NCI-H2171 (cell line): ENCODE results near the gene ICAM4.
"Not testable (repeated sequence)": the region's sequence is repeated elsewhere in the genome, so short reads cannot be mapped to it uniquely, and the experiment has no call there.

Source experiments
- DNase-seq: peaks from one replicate; lab custom pipeline; 2025; lab: John Stamatoyannopoulos, UW

ICAM4 gene

GRCh38 chr19:10269333-10270179 lies 17.2 kb upstream of the ICAM4 start:
- DNase-seq = peak; percentile 54

DNA sequence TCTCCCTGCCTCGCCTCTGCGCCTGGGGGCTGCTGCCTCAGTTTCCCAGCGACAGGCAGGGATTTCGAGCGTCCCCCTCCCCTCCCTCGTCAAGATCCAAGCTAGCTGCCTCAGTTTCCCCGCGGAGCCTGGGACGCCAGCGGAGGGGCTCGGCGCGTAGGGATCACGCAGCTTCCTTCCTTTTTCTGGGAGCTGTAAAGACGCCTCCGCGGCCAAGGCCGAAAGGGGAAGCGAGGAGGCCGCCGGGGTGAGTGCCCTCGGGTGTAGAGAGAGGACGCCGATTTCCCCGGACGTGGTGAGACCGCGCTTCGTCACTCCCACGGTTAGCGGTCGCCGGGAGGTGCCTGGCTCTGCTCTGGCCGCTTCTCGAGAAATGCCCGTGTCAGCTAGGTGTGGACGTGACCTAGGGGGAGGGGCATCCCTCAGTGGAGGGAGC lies 16.6 kb upstream of the ICAM4 start:
- DNase-seq = no peak

DNA sequence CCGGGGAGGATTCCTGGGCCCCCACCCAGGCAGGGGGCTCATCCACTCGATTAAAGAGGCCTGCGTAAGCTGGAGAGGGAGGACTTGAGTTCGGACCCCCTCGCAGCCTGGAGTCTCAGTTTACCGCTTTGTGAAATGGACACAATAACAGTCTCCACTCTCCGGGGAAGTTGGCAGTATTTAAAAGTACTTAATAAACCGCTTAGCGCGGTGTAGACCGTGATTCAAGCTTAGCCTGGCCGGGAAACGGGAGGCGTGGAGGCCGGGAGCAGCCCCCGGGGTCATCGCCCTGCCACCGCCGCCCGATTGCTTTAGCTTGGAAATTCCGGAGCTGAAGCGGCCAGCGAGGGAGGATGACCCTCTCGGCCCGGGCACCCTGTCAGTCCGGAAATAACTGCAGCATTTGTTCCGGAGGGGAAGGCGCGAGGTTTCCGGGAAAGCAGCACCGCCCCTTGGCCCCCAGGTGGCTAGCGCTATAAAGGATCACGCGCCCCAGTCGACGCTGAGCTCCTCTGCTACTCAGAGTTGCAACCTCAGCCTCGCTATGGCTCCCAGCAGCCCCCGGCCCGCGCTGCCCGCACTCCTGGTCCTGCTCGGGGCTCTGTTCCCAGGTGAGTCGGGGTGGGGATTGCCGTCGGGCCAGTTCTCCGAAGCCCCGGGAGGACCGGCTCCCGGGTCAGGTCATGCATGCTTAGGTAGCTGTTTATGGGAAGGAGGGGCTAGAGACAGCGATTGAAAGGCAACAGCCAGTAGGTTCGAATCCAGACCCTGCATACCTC lies 15.9 kb upstream of the ICAM4 start, which contains the start of gene ICAM1:
ICAM1 (plus strand) TSS at position 505 of the 779 bp plus-strand sequence; CDS start at position 545, 40 bp downstream.
- DNase-seq = peak; percentile 4

GRCh38 chr19:10271543-10272086 lies 15.1 kb upstream of the ICAM4 start:
- no peak for DNase-seq

- no peak for DNase-seq
Measured at GRCh38 chr19:10274589-10274988, 12.2 kb upstream of the ICAM4 start.

DNA sequence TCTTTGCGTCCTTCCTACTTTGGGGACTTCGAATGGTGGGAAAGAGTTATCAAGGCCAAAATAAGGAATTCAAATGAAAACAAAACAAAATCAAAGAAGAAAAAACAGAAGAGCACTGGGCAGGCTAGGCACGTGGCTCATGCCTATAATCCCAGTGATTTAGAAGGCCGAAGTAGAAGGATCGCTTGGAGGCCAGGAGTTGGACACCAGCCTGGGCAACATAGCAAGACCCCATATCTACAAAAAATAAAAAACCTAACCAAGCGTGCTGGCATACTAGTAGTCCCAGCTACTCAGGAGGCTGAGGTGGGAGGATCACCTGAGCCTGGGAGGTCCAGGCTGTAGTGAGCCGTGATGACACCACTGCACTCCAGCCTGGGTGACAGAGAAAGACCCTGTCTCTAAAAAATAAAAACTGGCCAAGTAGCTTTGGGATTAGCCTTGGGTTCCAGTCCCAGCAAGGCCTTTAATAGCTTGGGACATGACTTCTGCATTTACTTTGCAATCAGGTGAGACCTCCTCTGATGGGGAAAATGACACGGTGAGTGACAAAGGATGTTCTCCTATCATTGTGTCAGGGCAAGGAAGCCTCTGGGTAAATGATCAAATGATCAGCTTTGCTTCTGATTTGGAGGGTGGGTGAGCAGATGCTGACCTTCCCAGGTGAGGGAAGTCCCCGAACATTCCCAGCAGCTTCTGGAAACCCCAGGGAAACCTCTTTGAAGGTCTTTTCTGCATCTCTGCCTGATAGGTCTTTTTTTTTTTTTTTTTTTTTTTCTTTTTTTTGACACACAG lies 8.8 kb upstream of the ICAM4 start:
- no peak for DNase-seq

- DNase-seq = no peak
Measured at GRCh38 chr19:10278935-10279334, 7.8 kb upstream of the ICAM4 start.

- DNase-seq = no peak
Measured at GRCh38 chr19:10279737-10280442, 6.9 kb upstream of the ICAM4 start.

GRCh38 chr19:10282043-10282442 lies 4.7 kb upstream of the ICAM4 start:
- not testable (repeated sequence) for DNase-seq

GRCh38 chr19:10283301-10284064 lies 3.3 kb upstream of the ICAM4 start:
- no peak for DNase-seq

GRCh38 chr19:10284065-10284959 lies 2.4 kb upstream of the ICAM4 start:
- DNase-seq = no peak

- no peak for DNase-seq
Measured at GRCh38 chr19:10284960-10285278, 1.8 kb upstream of the ICAM4 start.

DNA sequence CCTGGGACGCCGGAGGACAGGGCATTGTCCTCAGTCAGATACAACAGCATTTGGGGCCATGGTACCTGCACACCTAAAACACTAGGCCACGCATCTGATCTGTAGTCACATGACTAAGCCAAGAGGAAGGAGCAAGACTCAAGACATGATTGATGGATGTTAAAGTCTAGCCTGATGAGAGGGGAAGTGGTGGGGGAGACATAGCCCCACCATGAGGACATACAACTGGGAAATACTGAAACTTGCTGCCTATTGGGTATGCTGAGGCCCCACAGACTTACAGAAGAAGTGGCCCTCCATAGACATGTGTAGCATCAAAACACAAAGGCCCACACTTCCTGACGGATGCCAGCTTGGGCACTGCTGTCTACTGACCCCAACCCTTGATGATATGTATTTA lies 1.4 kb upstream of the ICAM4 start:
- DNase-seq = no peak

DNA sequence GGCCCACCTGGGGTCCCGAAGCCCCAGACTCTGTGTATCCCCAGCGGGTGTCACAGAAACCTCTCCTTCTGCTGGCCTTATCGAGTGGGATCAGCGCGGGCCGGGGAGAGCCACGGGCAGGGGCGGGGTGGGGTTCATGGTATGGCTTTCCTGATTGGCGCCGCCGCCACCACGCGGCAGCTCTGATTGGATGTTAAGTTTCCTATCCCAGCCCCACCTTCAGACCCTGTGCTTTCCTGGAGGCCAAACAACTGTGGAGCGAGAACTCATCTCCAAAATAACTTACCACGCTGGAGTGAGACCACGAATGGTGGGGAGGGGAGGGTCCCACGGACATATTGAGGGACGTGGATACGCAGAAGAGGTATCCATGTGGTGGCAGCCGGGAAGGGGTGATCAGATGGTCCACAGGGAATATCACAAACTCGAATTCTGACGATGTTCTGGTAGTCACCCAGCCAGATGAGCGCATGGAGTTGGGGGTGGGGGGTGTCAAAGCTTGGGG lies 2.0 kb downstream of the ICAM4 start:
- DNase-seq = peak; percentile 4

- peak; percentile 76 for DNase-seq
Measured at GRCh38 chr19:10289167-10289835, 2.5 kb downstream of the ICAM4 start.

DNA sequence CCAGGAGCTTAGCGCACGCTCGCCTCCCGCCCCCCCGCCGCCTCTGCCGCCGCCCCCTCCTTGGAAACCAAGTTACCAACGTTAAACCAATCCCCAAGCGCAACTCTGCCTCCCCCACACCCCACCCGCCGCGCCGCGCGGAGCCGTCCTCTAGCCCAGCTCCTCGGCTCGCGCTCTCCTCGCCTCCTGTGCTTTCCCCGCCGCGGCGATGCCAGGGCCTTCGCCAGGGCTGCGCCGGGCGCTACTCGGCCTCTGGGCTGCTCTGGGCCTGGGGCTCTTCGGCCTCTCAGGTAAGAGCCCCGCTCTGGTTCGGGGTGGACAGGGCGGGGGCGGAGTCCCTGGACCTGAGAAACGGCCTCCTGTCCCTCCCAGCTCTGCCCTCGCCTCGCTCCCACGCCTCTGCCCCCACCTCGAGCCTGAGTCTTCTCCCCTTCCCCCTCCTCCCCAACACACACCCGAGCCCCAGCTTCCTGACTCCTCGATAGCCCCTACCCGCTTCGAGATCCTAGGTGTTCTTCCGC lies 3.1 kb downstream of the ICAM4 start, which contains the start of gene ICAM5:
ICAM5 (plus strand) TSS at position 117 of the 521 bp plus-strand sequence; CDS start at position 209, 92 bp downstream.
- DNase-seq = peak; percentile 52

DNA sequence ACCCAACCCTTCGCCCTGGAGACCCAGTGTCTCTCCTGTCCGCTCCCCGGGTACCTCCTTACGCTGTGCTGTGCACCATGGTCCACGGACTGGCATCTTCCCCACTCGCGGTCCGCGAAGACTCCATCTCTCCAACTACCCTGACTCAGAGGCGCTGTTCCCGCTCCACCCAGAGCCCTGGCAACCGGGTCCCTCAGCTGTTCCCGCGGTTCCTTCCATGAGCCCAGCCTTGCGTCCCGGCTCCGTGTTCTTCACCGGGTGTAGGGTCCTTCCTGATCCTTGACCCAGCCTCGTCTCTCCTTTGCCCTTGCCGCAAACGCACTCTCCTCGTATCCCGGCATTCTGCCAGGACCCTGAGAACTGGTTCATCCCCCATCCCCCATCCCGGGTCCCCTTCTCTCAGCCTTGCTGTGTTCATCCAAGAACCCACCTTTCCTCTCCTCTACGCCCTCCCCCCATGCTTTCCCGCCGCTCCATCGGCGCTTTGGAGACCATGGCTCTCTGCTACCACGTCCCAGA lies 3.7 kb downstream of the ICAM4 start:
- DNase-seq = peak; percentile 4

- DNase-seq = peak; percentile 35
Measured at GRCh38 chr19:10290876-10291553, 4.3 kb downstream of the ICAM4 start.
